Fibroblast of lung (primary cell): Measurements from ENCODE around the gene ILF2.

Experiments
- CTCF ChIP-seq, 2 donors: IDR thresholded peaks in 1 of 2; conservative IDR thresholded peaks in 1 of 2; 1 replicate in 1 of 2; 2 replicates in 1 of 2; pipeline ENCODE4 v1.5.1; 2011 to 2012; ENCODE audit warnings: low read length in 2 of 2, control low read depth in 1 of 2, inconsistent platforms in 1 of 2, low read depth in 1 of 2, mild to moderate bottlenecking in 1 of 2
- EZH2 ChIP-seq: IDR thresholded peaks from 2 replicates; pipeline ENCODE4 v1.5.1; 2012; ENCODE audit warnings: low read length, control low read depth, mild to moderate bottlenecking; ENCODE audit errors: missing control alignments

- TF ChIP-seq CTCF (conservative IDR thresholded peaks at IDR 0.05 in 1 of 2, IDR thresholded peaks at IDR 0.05 in 1 of 2; ENCODE audit: low read depth in 1 of 2, low read length in 2 of 2) = no peak
- no peak for TF ChIP-seq EZH2
Observed at GRCh38 chr1:153655333-153655732, 15.5 kb downstream of the ILF2 start.
